GM23338 (cell line): ENCODE results near the gene BMAL1. TPM values are rescaled to one million over a fixed set of nuclear protein-coding genes. Genes with fewer than 3 reads are reported as not detected.

Source experiments
- ATAC-seq: fragments of 200-7000 bp; cut with Tn5 transposase; 3 replicates; pipeline ENCODE4 v1.9.1; 2020
- DNase-seq: peaks from one replicate; pipeline ENCODE4 v3.0.0-alpha.2; 2015; ENCODE audit warnings: low spot score
- H2AFZ ChIP-seq: fragments of 200-600 bp; sonication (generic); 2 replicates; pipeline ENCODE4 v1.8.0; 2016; ENCODE audit warnings: antibody characterized with exemption, mild to moderate bottlenecking, moderate library complexity
- H3F3A ChIP-seq: fragments of 200-600 bp; sonication (generic); replicated peaks from 2 replicates; pipeline ENCODE4 v1.8.0; 2017; ENCODE audit warnings: antibody characterized with exemption, mixed run types, low read depth
- H3K27ac ChIP-seq: fragments of 200-600 bp; sonication (generic); 2 replicates; pipeline ENCODE4 v1.6.1; 2016; ENCODE audit warnings: low read depth
- H3K27me3 ChIP-seq: fragments of 200-600 bp; sonication (generic); 2 replicates; pipeline ENCODE4 v1.8.0; 2016; ENCODE audit warnings: mild to moderate bottlenecking, mixed run types, moderate library complexity; ENCODE audit not compliant: insufficient read depth
- H3K36me3 ChIP-seq: fragments of 200-600 bp; sonication (generic); 2 replicates; pipeline ENCODE4 v1.8.0; 2016; ENCODE audit warnings: mild to moderate bottlenecking; ENCODE audit not compliant: insufficient read depth
- H3K4me1 ChIP-seq: fragments of 200-600 bp; sonication (generic); 2 replicates; pipeline ENCODE4 v1.8.0; 2016; ENCODE audit warnings: mild to moderate bottlenecking, moderate library complexity; ENCODE audit not compliant: insufficient read depth
- H3K4me2 ChIP-seq: fragments of 200-600 bp; sonication (generic); 2 replicates; pipeline ENCODE4 v1.7.1; 2017; ENCODE audit warnings: mixed run types
- H3K4me3 ChIP-seq: fragments of 200-600 bp; sonication (generic); 2 replicates; pipeline ENCODE4 v1.6.1; 2016; ENCODE audit warnings: mixed run types
- H3K79me2 ChIP-seq: fragments of 200-600 bp; sonication (generic); replicated peaks from 2 replicates; pipeline ENCODE4 v1.8.0; 2017; ENCODE audit warnings: mild to moderate bottlenecking; ENCODE audit not compliant: insufficient read depth
- H3K9me2 ChIP-seq: fragments of 200-600 bp; sonication (generic); 2 replicates; pipeline ENCODE4 v1.8.0; 2017; ENCODE audit not compliant: insufficient read depth
- H4K20me1 ChIP-seq: fragments of 200-600 bp; sonication (generic); replicated peaks from 2 replicates; pipeline ENCODE4 v1.8.0; 2017; ENCODE audit warnings: mild to moderate bottlenecking; ENCODE audit not compliant: insufficient read depth
- H3K27ac Mint-ChIP-seq: 2 replicates; pipeline ENCODE4 v1.8.0; 2020; ENCODE audit warnings: inconsistent platforms, mild to moderate bottlenecking, moderate library complexity, mixed read lengths
- H3K27me3 Mint-ChIP-seq: 3 replicates; pipeline ENCODE4 v1.8.0; 2022; ENCODE audit warnings: low read depth, mild to moderate bottlenecking, moderate library complexity, mixed read lengths, inconsistent platforms; ENCODE audit not compliant: insufficient read depth, poor library complexity
- H3K36me3 Mint-ChIP-seq: 3 replicates; pipeline ENCODE4 v1.8.0; 2021; ENCODE audit warnings: low read depth, mild to moderate bottlenecking, inconsistent platforms, moderate library complexity, mixed read lengths
- H3K4me1 Mint-ChIP-seq: 3 replicates; pipeline ENCODE4 v1.8.0; 2020; ENCODE audit warnings: mild to moderate bottlenecking, inconsistent platforms, mixed read lengths
- H3K4me3 Mint-ChIP-seq: 3 replicates; pipeline ENCODE4 v1.8.0; 2021; ENCODE audit warnings: moderate library complexity, mild to moderate bottlenecking, inconsistent platforms, mixed read lengths
- H3K9me3 Mint-ChIP-seq: 3 replicates; pipeline ENCODE4 v1.8.0; 2020; ENCODE audit warnings: moderate library complexity, mild to moderate bottlenecking, inconsistent platforms, mixed read lengths
- CREB1 ChIP-seq: fragments of 250-450 bp; sonication (Bioruptor Pico); IDR thresholded peaks from 2 replicates; pipeline ENCODE4 v1.5.0; 2020; ENCODE audit warnings: low read depth, mild to moderate bottlenecking, moderate library complexity
- EZH2 ChIP-seq: fragments of 200-600 bp; sonication (generic); IDR thresholded peaks from one replicate; pipeline ENCODE4 v1.8.0; 2017; ENCODE audit warnings: antibody characterized with exemption, mild to moderate bottlenecking, low read depth; ENCODE audit not compliant: unreplicated experiment
- EZH2phosphoT487 ChIP-seq: fragments of 200-600 bp; sonication (generic); IDR thresholded peaks from one replicate; pipeline ENCODE4 v1.8.1; 2018; ENCODE audit warnings: antibody characterized with exemption; ENCODE audit not compliant: unreplicated experiment
- NANOG ChIP-seq: IDR thresholded peaks from 2 replicates; pipeline ENCODE4 v1.6.1; 2016; ENCODE audit warnings: antibody characterized with exemption, borderline replicate concordance
- POLR2AphosphoS5 ChIP-seq: IDR thresholded peaks from 2 replicates; pipeline ENCODE4 v1.6.1; 2016; ENCODE audit warnings: antibody characterized with exemption, low read depth
- STAT1 ChIP-seq: IDR thresholded peaks from one replicate; pipeline ENCODE4 v1.6.1; 2016; ENCODE audit warnings: antibody characterized with exemption; ENCODE audit not compliant: unreplicated experiment
- ZNF114 ChIP-seq: fragments of 250-450 bp; sonication (Bioruptor Pico); IDR thresholded peaks from 2 replicates; pipeline ENCODE4 v1.5.0; 2020; ENCODE audit warnings: mild to moderate bottlenecking, moderate library complexity
- ZNF462 ChIP-seq: fragments of 250-450 bp; sonication (Bioruptor Pico); IDR thresholded peaks from 2 replicates; pipeline ENCODE4 v1.5.0; 2020; ENCODE audit warnings: mild to moderate bottlenecking, moderate library complexity
- polyA plus RNA-seq: library from polyadenylated mRNA; unstranded; fragments of >200 nt; fragmentation: Nextera tagmentation; extraction: Ambion mirVana; gene quantifications from 2 replicates; pipeline ENCODE4 v1.2.1, GENCODE V29; 2016
- total RNA-seq: library from RNA; depleted of rRNA; stranded (reverse); fragments of >200 nt; shearing (Covaris generic); gene quantifications from 2 replicates; pipeline ENCODE4 v1.2.3, GENCODE V29; 2014
- TF ChIP-seq, protein P1 (sequence below): IDR thresholded peaks from 2 replicates; pipeline ENCODE4 v1.6.1; 2016; ENCODE audit warnings: antibody characterized with exemption

BMAL1 gene
- total and polyA plus RNA-seq, 2 experiments from 2014 or later: 5.1 to 7.2 TPM

DNA sequence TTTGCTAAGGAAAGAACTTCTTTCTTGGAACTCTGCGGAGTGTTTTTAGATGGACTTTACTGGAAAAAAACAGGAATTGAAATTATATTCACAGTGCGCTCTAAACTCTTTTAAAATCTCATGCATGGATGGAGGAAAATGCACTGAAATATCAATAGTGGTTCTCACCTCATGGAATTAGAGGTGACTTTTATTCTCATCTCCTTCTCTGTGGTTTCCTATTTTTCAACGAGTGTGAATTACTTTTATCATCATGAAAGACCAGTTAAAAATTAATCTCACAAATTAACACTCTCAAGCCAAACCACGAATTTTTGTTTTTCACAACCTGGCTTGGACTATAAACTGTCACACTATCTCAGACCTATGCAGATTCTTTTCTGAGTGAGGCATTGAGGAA lies 16.6 kb downstream of the BMAL1 start (continued):
- TF ChIP-seq ZNF462 (no peak), EZH2 (no peak), EZH2phosphoT487 (no peak), NANOG (no peak), ZNF114 (CRISPR knock-in tag) (no peak), STAT1 (no peak), POLR2AphosphoS5 (no peak)

GRCh38 chr11:13294771-13295579 lies 17.4 kb downstream of the BMAL1 start:
- Histone ChIP-seq H2AFZ (no peak overlapping the region), H3K4me3 (no peak overlapping the region), H3K79me2 (0 out of 2 replicates have a peak, but pooled peaks cover 2% of the 10 kb centered on the region), H3K27ac (no peak overlapping the region), H3K36me3 (no peaks in the 10 kb centered on the region), H3F3A (no peaks in the 10 kb centered on the region), H4K20me1 (no peaks in the 10 kb centered on the region), H3K27me3 (no peaks in the 10 kb centered on the region), H3K9me2 (no peaks in the 10 kb centered on the region), H3K4me1 (no peaks in the 10 kb centered on the region), H3K4me2 (no peak overlapping the region)
- Mint-ChIP-seq H3K27me3 (peaks cover 3% of the 10 kb centered on the region), H3K4me3 (no peak overlapping the region), H3K36me3 (no peaks in the 10 kb centered on the region), H3K4me1 (peaks cover 18% of the 10 kb centered on the region), H3K27ac (no peak overlapping the region), H3K9me3 (no peaks in the 10 kb centered on the region)
- DNase-seq (no peak), ATAC-seq (no peak)
- TF ChIP-seq STAT1 (no peak), POLR2AphosphoS5 (no peak), CREB1 (no peak)
- TF ChIP-seq, protein P1, sequence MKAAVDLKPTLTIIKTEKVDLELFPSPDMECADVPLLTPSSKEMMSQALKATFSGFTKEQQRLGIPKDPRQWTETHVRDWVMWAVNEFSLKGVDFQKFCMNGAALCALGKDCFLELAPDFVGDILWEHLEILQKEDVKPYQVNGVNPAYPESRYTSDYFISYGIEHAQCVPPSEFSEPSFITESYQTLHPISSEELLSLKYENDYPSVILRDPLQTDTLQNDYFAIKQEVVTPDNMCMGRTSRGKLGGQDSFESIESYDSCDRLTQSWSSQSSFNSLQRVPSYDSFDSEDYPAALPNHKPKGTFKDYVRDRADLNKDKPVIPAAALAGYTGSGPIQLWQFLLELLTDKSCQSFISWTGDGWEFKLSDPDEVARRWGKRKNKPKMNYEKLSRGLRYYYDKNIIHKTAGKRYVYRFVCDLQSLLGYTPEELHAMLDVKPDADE: no peak
